HL-60 (cell line): ENCODE results near the gene LYG1.
"Not testable (repeated sequence)": the region's sequence is repeated elsewhere in the genome, so short reads cannot be mapped to it uniquely, and the experiment has no call there.

Experiments used
- DNase-seq, 2 experiments: peaks; one replicate each; pipeline ENCODE4 v3.0.0-alpha.2; 2010 to 2020; ENCODE audit warnings: low read depth in 1 of 2, low spot score in 1 of 2
- H3K27ac ChIP-seq: fragments of 250-450 bp; sonication (Bioruptor Pico); replicated peaks from 2 replicates; pipeline ENCODE4 v1.5.1; 2020; ENCODE audit warnings: mild to moderate bottlenecking, moderate library complexity
- H3K27me3 ChIP-seq: fragments of 250-450 bp; sonication (Bioruptor Pico); 2 replicates; pipeline ENCODE4 v1.5.1; 2021; ENCODE audit warnings: mild to moderate bottlenecking, moderate library complexity; ENCODE audit not compliant: insufficient read depth, poor library complexity, severe bottlenecking
- H3K4me3 ChIP-seq: replicated peaks from 2 replicates; pipeline ENCODE4 v1.5.1; 2011; ENCODE audit warnings: mild to moderate bottlenecking, control low read depth, low read length; ENCODE audit not compliant: insufficient read depth
- GABPA ChIP-seq: IDR thresholded peaks from 2 replicates; pipeline ENCODE4 v1.6.1; 2012; ENCODE audit warnings: low read depth
- POLR2AphosphoS5 ChIP-seq: IDR thresholded peaks from 2 replicates; pipeline ENCODE4 v1.6.1; 2012; ENCODE audit warnings: low read depth
- SPI1 ChIP-seq: IDR thresholded peaks from 2 replicates; pipeline ENCODE4 v1.6.1; 2012; ENCODE audit warnings: low read depth, mild to moderate bottlenecking, borderline replicate concordance
- TF ChIP-seq, protein P1 (sequence below): IDR thresholded peaks from 2 replicates; pipeline ENCODE4 v1.6.1; 2012; ENCODE audit warnings: low read depth; ENCODE audit not compliant: insufficient replicate concordance
- TF ChIP-seq, protein P2 (sequence below): IDR thresholded peaks from one replicate; pipeline ENCODE4 v1.5.1; 2011; ENCODE audit warnings: low read length, control low read depth, inconsistent platforms; ENCODE audit not compliant: insufficient read depth

The LYG1 gene

DNA sequence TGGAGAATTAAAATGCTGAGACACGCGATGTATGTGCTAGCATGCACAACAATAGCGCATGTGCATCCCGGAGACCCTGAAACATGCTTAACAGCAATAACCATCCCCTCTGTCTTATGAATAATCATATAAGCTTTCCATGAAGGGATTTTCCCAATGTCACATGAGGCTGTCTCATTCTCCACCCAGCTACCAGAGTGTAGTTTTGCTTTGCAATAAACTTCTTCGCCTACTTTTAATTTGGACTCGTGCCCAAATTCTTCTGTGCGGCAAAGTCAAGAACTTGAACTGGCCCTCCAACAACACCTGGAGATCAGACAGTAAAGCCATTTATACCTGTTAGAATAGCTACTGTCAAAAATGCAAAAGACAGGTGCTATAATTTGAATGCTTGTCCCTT lies 15.5 kb downstream of the LYG1 start:
- DNase-seq = no peak
- Histone ChIP-seq H3K27ac (no peak overlapping the region), H3K4me3 (no peak overlapping the region), H3K27me3 (no peaks in the 10 kb centered on the region)
- TF ChIP-seq SPI1 = no peak
- TF ChIP-seq GABPA = no peak
- TF ChIP-seq POLR2AphosphoS5 = no peak
- TF ChIP-seq, protein P1, sequence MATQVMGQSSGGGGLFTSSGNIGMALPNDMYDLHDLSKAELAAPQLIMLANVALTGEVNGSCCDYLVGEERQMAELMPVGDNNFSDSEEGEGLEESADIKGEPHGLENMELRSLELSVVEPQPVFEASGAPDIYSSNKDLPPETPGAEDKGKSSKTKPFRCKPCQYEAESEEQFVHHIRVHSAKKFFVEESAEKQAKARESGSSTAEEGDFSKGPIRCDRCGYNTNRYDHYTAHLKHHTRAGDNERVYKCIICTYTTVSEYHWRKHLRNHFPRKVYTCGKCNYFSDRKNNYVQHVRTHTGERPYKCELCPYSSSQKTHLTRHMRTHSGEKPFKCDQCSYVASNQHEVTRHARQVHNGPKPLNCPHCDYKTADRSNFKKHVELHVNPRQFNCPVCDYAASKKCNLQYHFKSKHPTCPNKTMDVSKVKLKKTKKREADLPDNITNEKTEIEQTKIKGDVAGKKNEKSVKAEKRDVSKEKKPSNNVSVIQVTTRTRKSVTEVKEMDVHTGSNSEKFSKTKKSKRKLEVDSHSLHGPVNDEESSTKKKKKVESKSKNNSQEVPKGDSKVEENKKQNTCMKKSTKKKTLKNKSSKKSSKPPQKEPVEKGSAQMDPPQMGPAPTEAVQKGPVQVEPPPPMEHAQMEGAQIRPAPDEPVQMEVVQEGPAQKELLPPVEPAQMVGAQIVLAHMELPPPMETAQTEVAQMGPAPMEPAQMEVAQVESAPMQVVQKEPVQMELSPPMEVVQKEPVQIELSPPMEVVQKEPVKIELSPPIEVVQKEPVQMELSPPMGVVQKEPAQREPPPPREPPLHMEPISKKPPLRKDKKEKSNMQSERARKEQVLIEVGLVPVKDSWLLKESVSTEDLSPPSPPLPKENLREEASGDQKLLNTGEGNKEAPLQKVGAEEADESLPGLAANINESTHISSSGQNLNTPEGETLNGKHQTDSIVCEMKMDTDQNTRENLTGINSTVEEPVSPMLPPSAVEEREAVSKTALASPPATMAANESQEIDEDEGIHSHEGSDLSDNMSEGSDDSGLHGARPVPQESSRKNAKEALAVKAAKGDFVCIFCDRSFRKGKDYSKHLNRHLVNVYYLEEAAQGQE = no peak
- TF ChIP-seq, protein P2, sequence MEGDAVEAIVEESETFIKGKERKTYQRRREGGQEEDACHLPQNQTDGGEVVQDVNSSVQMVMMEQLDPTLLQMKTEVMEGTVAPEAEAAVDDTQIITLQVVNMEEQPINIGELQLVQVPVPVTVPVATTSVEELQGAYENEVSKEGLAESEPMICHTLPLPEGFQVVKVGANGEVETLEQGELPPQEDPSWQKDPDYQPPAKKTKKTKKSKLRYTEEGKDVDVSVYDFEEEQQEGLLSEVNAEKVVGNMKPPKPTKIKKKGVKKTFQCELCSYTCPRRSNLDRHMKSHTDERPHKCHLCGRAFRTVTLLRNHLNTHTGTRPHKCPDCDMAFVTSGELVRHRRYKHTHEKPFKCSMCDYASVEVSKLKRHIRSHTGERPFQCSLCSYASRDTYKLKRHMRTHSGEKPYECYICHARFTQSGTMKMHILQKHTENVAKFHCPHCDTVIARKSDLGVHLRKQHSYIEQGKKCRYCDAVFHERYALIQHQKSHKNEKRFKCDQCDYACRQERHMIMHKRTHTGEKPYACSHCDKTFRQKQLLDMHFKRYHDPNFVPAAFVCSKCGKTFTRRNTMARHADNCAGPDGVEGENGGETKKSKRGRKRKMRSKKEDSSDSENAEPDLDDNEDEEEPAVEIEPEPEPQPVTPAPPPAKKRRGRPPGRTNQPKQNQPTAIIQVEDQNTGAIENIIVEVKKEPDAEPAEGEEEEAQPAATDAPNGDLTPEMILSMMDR = no peak

DNA sequence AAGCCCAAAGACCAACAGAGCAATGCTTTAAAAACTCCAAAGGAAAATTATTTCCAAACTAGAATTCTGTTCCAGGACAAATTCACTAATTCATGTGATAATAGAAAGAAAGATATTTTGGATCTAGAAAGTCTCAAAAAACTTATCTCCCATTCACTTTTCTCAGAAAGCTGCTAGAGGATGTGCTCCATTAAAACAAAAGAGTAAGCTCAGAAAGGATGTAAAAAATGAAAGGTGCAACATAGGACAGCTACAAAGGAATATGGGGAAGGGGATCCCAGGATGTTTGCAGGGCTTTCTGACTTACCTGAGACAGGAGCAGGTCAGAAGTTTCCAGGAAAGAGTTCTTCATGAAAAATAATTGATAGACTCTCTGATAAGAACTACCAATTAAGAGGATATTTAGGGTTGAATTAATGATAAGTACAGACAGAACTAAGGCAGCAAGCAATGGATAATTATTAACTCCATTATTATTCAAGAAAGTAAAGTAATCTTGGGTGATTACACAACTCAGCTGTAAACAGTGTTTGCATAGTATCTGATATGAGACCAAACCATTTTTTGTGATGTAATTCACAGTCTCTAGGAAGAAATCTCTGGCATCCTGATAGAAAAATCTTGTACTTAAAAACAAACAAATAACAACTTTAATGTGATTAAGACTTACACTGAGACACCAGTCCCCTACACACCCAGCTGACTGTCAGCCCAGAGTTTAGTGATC lies 20.9 kb downstream of the LYG1 start:
- no peak overlapping the region for H3K27ac ChIP-seq
- TF ChIP-seq GABPA = no peak
- TF ChIP-seq, protein P2 = no peak
- TF ChIP-seq POLR2AphosphoS5 = no peak
- no peak for DNase-seq
- H3K4me3 ChIP-seq = no peak overlapping the region
- H3K27me3 ChIP-seq = no peaks in the 10 kb centered on the region

DNA sequence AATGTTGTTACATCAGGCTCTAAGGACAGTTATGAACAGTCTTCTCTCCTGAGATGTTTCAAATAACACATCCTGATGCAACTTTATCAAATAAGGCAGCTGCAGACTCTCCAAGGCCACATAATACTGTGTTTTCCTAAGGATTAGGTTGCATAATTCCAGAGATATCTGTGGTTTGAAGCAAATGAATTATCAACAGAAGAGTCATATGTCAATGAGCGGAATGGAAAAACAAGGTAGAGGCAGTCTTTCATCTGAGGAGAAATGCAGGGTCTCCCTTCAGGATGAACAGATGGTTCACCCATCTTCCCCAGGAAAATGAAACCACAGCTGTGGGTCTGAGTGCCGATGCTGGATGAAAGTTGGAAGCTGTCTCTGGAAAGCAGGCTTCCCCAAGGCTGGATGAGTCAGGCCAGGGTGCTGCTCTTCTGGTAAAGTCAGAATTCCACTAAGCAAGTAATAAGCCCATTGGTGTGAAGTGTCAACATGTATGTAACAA lies 22.2 kb downstream of the LYG1 start:
- TF ChIP-seq SPI1 (no peak), POLR2AphosphoS5 (no peak), GABPA (no peak)
- TF ChIP-seq, protein P1 = no peak
- TF ChIP-seq, protein P2 = no peak
- Histone ChIP-seq H3K27me3 (no peaks in the 10 kb centered on the region), H3K27ac (no peak overlapping the region), H3K4me3 (no peak overlapping the region)
- DNase-seq = no peak

DNA sequence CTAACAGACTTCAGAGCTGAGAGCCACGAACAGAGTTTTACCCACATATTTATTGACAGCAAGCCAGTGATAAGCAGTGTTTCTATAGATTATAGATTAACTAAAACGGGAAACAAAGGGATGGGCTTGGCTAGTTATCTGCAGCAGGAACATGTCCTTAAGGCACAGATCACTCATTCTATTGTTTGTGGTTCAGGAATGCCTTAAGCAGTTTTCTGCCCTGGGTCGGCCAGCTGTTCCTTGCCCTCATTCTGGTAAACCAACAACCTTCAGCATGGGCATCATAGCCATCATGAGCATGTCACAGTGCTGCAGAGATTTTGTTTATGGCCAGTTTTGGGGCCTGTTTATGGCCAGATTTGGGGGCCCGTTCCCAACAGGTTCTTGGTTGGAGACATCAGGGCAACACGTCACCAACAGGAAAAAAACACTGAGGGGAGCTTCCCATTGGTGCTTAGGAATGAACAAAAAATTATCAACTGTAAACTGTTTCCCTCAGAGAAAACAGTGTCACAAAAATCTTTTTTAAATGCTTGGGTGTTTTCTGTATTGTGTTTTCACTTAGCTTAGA lies 22.7 kb downstream of the LYG1 start:
- H3K4me3 ChIP-seq, H3K27me3 ChIP-seq, H3K27ac ChIP-seq, DNase-seq: not testable (repeated sequence)
